Breast epithelium (tissue), 3 donors: Measurements from ENCODE around the gene FAM131B.

Source experiments
- CTCF ChIP-seq, 3 donors: fragments of 450-650 bp; IDR thresholded peaks; one replicate each; pipeline ENCODE4 v1.5.1; 2016 to 2017; ENCODE audit warnings: antibody characterized with exemption in 3 of 3, mild to moderate bottlenecking in 3 of 3, moderate library complexity in 3 of 3
- POLR2A ChIP-seq: fragments of 450-650 bp; IDR thresholded peaks from one replicate; pipeline ENCODE4 v1.6.1; 2016; ENCODE audit warnings: antibody characterized with exemption, mild to moderate bottlenecking, moderate library complexity

GRCh38 chr7:143379611-143380259, 17.2 kb upstream of the FAM131B start:
- no peak for TF ChIP-seq POLR2A
- TF ChIP-seq CTCF (IDR thresholded peaks at IDR 0.05): no peak
